Measurements from ENCODE around the gene JADE2.

JADE2 gene

DNA sequence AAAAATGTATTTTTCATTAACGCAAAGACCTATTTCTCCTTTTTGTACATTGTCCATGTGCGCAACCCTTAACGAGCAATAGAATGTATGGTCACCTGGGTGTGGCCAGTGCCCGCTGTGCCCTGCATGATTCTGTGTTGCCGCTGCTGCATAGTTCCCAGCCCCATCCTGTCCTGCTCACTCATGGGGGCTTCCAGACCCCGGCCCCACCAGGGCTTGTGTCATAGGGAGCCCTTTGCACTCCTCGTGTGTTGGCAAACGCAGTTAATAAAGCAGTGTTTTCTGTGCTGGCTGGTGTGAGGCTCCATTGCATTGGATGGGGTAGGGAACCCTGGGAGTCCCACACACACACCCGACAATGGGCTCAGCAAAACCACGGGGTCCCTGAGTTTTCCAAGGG lies 57.5 kb downstream of the JADE2 start:
- Histone ChIP-seq H3K9ac (ENCODE audit: low read length) (no peak overlapping the region), H2AFZ (ENCODE audit: low read length) (no peak overlapping the region), H3K27me3 (ENCODE audit: insufficient read depth, low read length) (no peaks in the 10 kb centered on the region), H3K27ac (ENCODE audit: low read depth, low read length, poor library complexity, severe bottlenecking) (no peak overlapping the region), H3K9me3 (ENCODE audit: low read length) (no peaks in the 10 kb centered on the region), H3K4me3 (ENCODE audit: low read depth, low read length, poor library complexity, severe bottlenecking) (no peak overlapping the region), H3F3A (ENCODE audit: insufficient read depth, low read length) (no peaks in the 10 kb centered on the region), H4K20me1 (ENCODE audit: insufficient read depth, low read length) (no peaks in the 10 kb centered on the region), H3K4me2 (ENCODE audit: low read length) (no peak overlapping the region), H3K9me2 (ENCODE audit: low read depth, low read length) (no peaks in the 10 kb centered on the region), H3K79me2 (ENCODE audit: insufficient read depth, low read length) (no peaks in the 10 kb centered on the region), H3K36me3 (ENCODE audit: insufficient read depth, low read length) (peaks cover 27% of the 10 kb centered on the region), H3K4me1 (ENCODE audit: insufficient read depth, low read length, severe bottlenecking) (peaks cover 4% of the 10 kb centered on the region)
- no peak for TF ChIP-seq CTCF (IDR thresholded peaks at IDR 0.05; ENCODE audit: low read length)
- no peak for TF ChIP-seq EZH2 (IDR thresholded peaks at IDR 0.05; ENCODE audit: borderline replicate concordance, low read length)

GRCh38 chr5:134583766-134584165 lies 58.3 kb downstream of the JADE2 start:
- peaks cover 4% of the 10 kb centered on the region for H3K4me1 ChIP-seq (ENCODE audit: insufficient read depth, low read length, severe bottlenecking)
- H3K9me3 ChIP-seq (ENCODE audit: low read length): no peaks in the 10 kb centered on the region
- H3K9ac ChIP-seq (ENCODE audit: low read length): no peak overlapping the region
- no peaks in the 10 kb centered on the region for H3K79me2 ChIP-seq (ENCODE audit: insufficient read depth, low read length)
- H3F3A ChIP-seq (ENCODE audit: insufficient read depth, low read length): no peaks in the 10 kb centered on the region
- H3K4me3 ChIP-seq (ENCODE audit: low read depth, low read length, poor library complexity, severe bottlenecking): no peak overlapping the region
- H3K36me3 ChIP-seq (ENCODE audit: insufficient read depth, low read length): peaks cover 19% of the 10 kb centered on the region
- no peaks in the 10 kb centered on the region for H3K9me2 ChIP-seq (ENCODE audit: low read depth, low read length)
- no peak overlapping the region for H3K27ac ChIP-seq (ENCODE audit: low read depth, low read length, poor library complexity, severe bottlenecking)
- H3K27me3 ChIP-seq (ENCODE audit: insufficient read depth, low read length): no peaks in the 10 kb centered on the region
- no peak for TF ChIP-seq EZH2 (IDR thresholded peaks at IDR 0.05; ENCODE audit: borderline replicate concordance, low read length)
- no peak for TF ChIP-seq CTCF (IDR thresholded peaks at IDR 0.05; ENCODE audit: low read length)
- no peak overlapping the region for H2AFZ ChIP-seq (ENCODE audit: low read length)
- H3K4me2 ChIP-seq (ENCODE audit: low read length): no peak overlapping the region
- no peaks in the 10 kb centered on the region for H4K20me1 ChIP-seq (ENCODE audit: insufficient read depth, low read length)

DNA sequence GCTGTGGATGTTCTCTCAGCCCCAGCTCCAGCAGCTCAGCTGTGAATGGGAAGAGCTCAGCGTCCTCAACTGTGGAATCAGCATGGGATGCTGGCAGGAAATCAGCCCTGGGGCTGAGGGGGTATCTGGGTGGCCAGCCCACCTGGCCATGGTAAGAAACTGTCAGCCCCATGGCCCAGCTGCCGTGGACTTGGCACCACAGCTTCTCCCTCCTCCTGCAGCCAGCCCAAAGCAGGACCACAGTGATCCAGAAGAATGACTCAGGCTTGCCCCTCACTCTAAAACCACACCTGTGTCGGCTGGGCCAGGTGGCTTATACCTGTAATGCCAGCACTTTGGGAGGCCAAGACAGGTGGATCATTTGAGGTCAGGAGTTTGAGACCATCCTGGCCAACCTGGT lies 59.2 kb downstream of the JADE2 start:
- H3K4me3 ChIP-seq (ENCODE audit: low read depth, low read length, poor library complexity, severe bottlenecking): no peak overlapping the region
- H3K9me2 ChIP-seq (ENCODE audit: low read depth, low read length): no peaks in the 10 kb centered on the region
- TF ChIP-seq CTCF (IDR thresholded peaks at IDR 0.05; ENCODE audit: low read length): no peak
- no peak for TF ChIP-seq EZH2 (IDR thresholded peaks at IDR 0.05; ENCODE audit: borderline replicate concordance, low read length)
- H3K79me2 ChIP-seq (ENCODE audit: insufficient read depth, low read length): no peaks in the 10 kb centered on the region
- H3K4me2 ChIP-seq (ENCODE audit: low read length): no peak overlapping the region
- no peak overlapping the region for H3K27ac ChIP-seq (ENCODE audit: low read depth, low read length, poor library complexity, severe bottlenecking)
- peaks cover 10% of the 10 kb centered on the region for H3K36me3 ChIP-seq (ENCODE audit: insufficient read depth, low read length)
- no peaks in the 10 kb centered on the region for H4K20me1 ChIP-seq (ENCODE audit: insufficient read depth, low read length)
- no peaks in the 10 kb centered on the region for H3K9me3 ChIP-seq (ENCODE audit: low read length)
- no peaks in the 10 kb centered on the region for H3K27me3 ChIP-seq (ENCODE audit: insufficient read depth, low read length)
- no peak overlapping the region for H3K9ac ChIP-seq (ENCODE audit: low read length)
- no peak overlapping the region for H2AFZ ChIP-seq (ENCODE audit: low read length)
- H3K4me1 ChIP-seq (ENCODE audit: insufficient read depth, low read length, severe bottlenecking): peaks cover 4% of the 10 kb centered on the region
- H3F3A ChIP-seq (ENCODE audit: insufficient read depth, low read length): no peaks in the 10 kb centered on the region

Measured in OCI-LY1 (cell line).